HCT116 (cell line): ENCODE data around the gene TPM4. TPM values are rescaled to one million over a fixed set of nuclear protein-coding genes. Genes with fewer than 3 reads are reported as not detected.
"Not testable (repeated sequence)": the region's sequence is repeated elsewhere in the genome, so short reads cannot be mapped to it uniquely, and the experiment has no call there.

ENCODE experiments used
- ATAC-seq: fragments of 200-7000 bp; cut with Tn5 transposase; 2 replicates; pipeline ENCODE4 v1.9.1; 2020; ENCODE audit warnings: mild to moderate bottlenecking, moderate library complexity
- BruUV-seq: library from RNA; stranded (reverse); fragments of 400-500 nt; replicated peaks from 2 replicates; lab custom pipeline; 2021; lab: Mats Ljungman, UMichigan
- CTCF ChIA-PET: fragments of 300-600 bp; sonication (Branson Sonifier 250); formaldehyde crosslinking; loops from one replicate; lab custom pipeline; 2021; ENCODE audit warnings: antibody characterized with exemption; lab: Charles Lee
- POLR2A ChIA-PET: fragments of 300-600, 350-600 bp; sonication (Branson Sonifier 250); formaldehyde crosslinking; loops from one replicate; lab custom pipeline; 2021; ENCODE audit warnings: antibody characterized with exemption; lab: Charles Lee
- RAD21 ChIA-PET, 2 experiments: fragments of 300-600 bp; sonication (Branson Sonifier 250); formaldehyde crosslinking; loops; one replicate each; lab custom pipeline; 2023; ENCODE audit warnings: low total read pairs in 2 of 2; ENCODE audit not compliant: uncharacterized antibody in 2 of 2, unreplicated experiment in 2 of 2, low non-redundant PET in 1 of 2; lab: Charles Lee
- DNase-seq: peaks from one replicate; pipeline ENCODE4 v3.0.0-alpha.2; 2010; ENCODE audit warnings: low read depth, low spot score
- H2AFZ ChIP-seq: fragments of 200-600 bp; shearing (Covaris generic), sonication (generic); 2 replicates; pipeline ENCODE4 v1.6.1; 2017; ENCODE audit warnings: low read depth, mixed run types, mixed read lengths, antibody characterized with exemption, low read length; ENCODE audit not compliant: poor library complexity, severe bottlenecking
- H3K27ac ChIP-seq: 2 replicates; pipeline ENCODE4 v1.5.1; 2012; ENCODE audit warnings: low read depth, low read length
- H3K27me3 ChIP-seq: fragments of 200-600 bp; sonication (generic); 2 replicates; pipeline ENCODE4 v1.6.1; 2016; ENCODE audit warnings: mixed run types, low read length, mixed read lengths; ENCODE audit not compliant: insufficient read depth
- H3K36me3 ChIP-seq, 2 experiments: fragments of 200-500 bp in 1 of 2; fragments of 200-600 bp in 1 of 2; sonication (Bioruptor generic) in 1 of 2; sonication (generic) in 1 of 2; 2 replicates each; pipeline versions ENCODE4 v1.5.1 to v1.6.1; 2014 to 2016; ENCODE audit warnings: low read length in 2 of 2, inconsistent platforms in 1 of 2, mixed read lengths in 1 of 2, mixed run types in 1 of 2; ENCODE audit not compliant: insufficient read depth in 2 of 2, control insufficient read depth in 1 of 2
- H3K4me1 ChIP-seq, 2 experiments: fragments of 200-600 bp in 1 of 2; sonication (generic) in 1 of 2; 2 replicates each; pipeline versions ENCODE4 v1.5.1 to v1.6.1; 2012 to 2017; ENCODE audit warnings: low read length in 2 of 2, inconsistent platforms in 1 of 2, mild to moderate bottlenecking in 1 of 2, mixed read lengths in 1 of 2, mixed run types in 1 of 2, moderate library complexity in 1 of 2; ENCODE audit not compliant: insufficient read depth in 2 of 2, control insufficient read depth in 1 of 2
- H3K4me2 ChIP-seq: fragments of 200-600 bp; sonication (generic); 2 replicates; pipeline ENCODE4 v1.6.1; 2017; ENCODE audit warnings: mixed run types, low read length, mixed read lengths
- H3K4me3 ChIP-seq, 2 experiments: fragments of 200-600 bp in 1 of 2; sonication (generic) in 1 of 2; replicated peaks in 1 of 2; 2 replicates each; pipeline ENCODE4 v1.5.1; 2011 to 2016; ENCODE audit warnings: low read length in 2 of 2, control low read depth in 1 of 2, low read depth in 1 of 2, mild to moderate bottlenecking in 1 of 2, mixed read lengths in 1 of 2, mixed run types in 1 of 2
- H3K79me2 ChIP-seq: fragments of 200-600 bp; sonication (generic); 2 replicates; pipeline ENCODE4 v1.6.1; 2017; ENCODE audit warnings: mild to moderate bottlenecking, mixed run types, low read length, moderate library complexity, mixed read lengths; ENCODE audit not compliant: insufficient read depth
- H3K9ac ChIP-seq: fragments of 200-600 bp; sonication (generic); 2 replicates; pipeline ENCODE4 v1.6.1; 2016; ENCODE audit warnings: low read length, mixed read lengths
- H3K9me2 ChIP-seq: fragments of 200-600 bp; sonication (generic), shearing (Covaris generic); 2 replicates; pipeline ENCODE4 v1.6.1; 2017; ENCODE audit warnings: mixed run types, mild to moderate bottlenecking, moderate library complexity; ENCODE audit not compliant: insufficient read depth
- H3K9me3 ChIP-seq, 2 experiments: fragments of 200-500 bp in 1 of 2; fragments of 200-600 bp in 1 of 2; sonication (Bioruptor generic) in 1 of 2; sonication (generic) in 1 of 2; 2 replicates each; pipeline ENCODE4 v1.6.1; 2014 to 2017; ENCODE audit warnings: low read length in 2 of 2, mixed read lengths in 2 of 2, inconsistent platforms in 1 of 2, low read depth in 1 of 2, mild to moderate bottlenecking in 1 of 2, mixed run types in 1 of 2, moderate library complexity in 1 of 2; ENCODE audit not compliant: control insufficient read depth in 1 of 2, insufficient read depth in 1 of 2
- H4K20me1 ChIP-seq: fragments of 200-600 bp; sonication (generic), shearing (Covaris generic); 2 replicates; pipeline ENCODE4 v1.6.1; 2017; ENCODE audit warnings: mixed run types, mild to moderate bottlenecking, moderate library complexity; ENCODE audit not compliant: insufficient read depth
- SIN3A ChIP-seq: IDR thresholded peaks from 2 replicates; pipeline ENCODE4 v1.6.1; 2012; ENCODE audit warnings: low read depth
- TCF7L2 ChIP-seq: IDR thresholded peaks from 2 replicates; pipeline ENCODE4 v1.7.0; 2011; ENCODE audit warnings: borderline replicate concordance, inconsistent platforms; ENCODE audit not compliant: insufficient read depth, insufficient read length; ENCODE audit errors: extremely low read depth
- intact Hi-C: fragments of 100-400 bp; cut with micrococcal nuclease; formaldehyde crosslinking; loops from 2 replicates; pipeline ENCODE4 v1.10.0; 2022
- total RNA-seq: library from RNA; stranded (reverse); gene quantifications from one replicate; pipeline ENCODE4 v1.2.1, GENCODE V29; 2021; ENCODE audit not compliant: unreplicated experiment
- TF ChIP-seq, protein P1 (sequence below): IDR thresholded peaks from 2 replicates; pipeline ENCODE4 v1.6.1; 2011; ENCODE audit warnings: mild to moderate bottlenecking, low read length, moderate library complexity; ENCODE audit not compliant: insufficient replicate concordance; ENCODE audit errors: extremely low read depth
- TF ChIP-seq, protein P2 (sequence below): IDR thresholded peaks from 2 replicates; pipeline ENCODE4 v1.6.1; 2012

The TPM4 gene
- total RNA-seq, 1 experiment from 2014 or later, result 275 TPM

DNA sequence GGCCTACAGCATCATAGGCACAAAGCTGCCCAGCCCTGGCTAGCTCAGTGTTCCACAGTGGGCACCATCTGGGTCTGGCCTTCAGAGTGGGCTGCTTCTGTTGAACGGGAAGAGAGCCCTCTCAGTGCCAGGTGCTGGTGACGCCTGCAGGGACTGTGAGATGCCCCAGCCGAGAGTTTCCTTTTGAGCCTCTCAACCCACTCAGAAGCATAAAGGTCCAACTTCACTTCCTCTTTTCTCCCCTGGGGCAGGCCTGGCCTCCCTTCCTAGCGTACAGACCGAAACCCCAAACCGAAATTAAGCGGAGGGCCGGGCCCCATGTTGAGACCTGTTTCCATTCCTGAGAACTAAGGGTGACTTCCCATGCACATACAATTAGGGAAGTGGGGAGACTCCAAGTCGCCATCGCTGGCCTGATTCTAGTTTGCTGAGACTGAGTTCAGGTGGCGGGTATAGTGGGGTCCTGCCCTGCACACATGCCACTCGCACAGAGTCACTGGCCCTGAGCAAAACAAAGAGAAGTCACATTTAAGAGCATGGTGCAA is 42.3 kb downstream of the TPM4 start (continued):
- TF ChIP-seq, protein P1, sequence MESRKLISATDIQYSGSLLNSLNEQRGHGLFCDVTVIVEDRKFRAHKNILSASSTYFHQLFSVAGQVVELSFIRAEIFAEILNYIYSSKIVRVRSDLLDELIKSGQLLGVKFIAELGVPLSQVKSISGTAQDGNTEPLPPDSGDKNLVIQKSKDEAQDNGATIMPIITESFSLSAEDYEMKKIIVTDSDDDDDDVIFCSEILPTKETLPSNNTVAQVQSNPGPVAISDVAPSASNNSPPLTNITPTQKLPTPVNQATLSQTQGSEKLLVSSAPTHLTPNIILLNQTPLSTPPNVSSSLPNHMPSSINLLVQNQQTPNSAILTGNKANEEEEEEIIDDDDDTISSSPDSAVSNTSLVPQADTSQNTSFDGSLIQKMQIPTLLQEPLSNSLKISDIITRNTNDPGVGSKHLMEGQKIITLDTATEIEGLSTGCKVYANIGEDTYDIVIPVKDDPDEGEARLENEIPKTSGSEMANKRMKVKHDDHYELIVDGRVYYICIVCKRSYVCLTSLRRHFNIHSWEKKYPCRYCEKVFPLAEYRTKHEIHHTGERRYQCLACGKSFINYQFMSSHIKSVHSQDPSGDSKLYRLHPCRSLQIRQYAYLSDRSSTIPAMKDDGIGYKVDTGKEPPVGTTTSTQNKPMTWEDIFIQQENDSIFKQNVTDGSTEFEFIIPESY, result no peak

DNA sequence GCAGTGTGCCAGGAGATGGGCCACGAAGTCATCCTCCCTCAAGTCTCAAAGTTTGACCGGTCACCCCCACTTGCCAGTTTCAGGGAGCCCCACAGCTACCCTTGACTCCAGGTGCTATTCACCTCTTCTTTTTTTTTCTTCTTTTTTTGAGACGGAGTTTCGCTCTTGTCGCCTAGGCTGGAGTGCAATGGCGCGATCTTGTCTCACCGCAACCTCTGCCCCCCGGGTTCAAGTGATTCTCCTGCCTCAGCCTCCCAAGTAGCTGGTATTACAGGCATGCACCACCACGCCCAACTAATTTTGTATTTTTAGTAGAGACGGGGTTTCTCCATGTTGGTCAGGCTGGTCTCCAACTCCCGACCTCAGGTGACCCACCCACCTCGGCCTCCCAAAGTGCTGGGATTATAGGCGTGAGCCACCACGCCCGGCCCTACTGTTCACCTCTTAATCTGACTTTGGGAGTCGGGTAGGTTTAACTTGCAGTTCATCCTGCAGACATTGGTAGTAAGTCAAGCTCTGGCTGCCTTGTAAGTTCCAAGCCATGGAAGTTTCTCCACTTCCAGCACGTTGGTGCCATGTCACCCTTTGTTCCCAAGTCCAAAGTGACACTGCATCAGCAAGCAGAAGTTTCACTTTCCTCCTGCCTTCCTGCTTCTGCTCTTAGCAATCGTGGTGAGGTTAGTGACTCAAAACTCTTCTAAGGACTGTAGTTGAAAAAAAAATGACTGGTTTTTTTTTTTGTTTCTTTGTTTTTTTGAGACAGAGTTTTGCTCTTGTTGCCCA is 43.0 kb downstream of the TPM4 start:
- ATAC-seq, POLR2A ChIA-PET, H3K4me1 ChIP-seq, H3K9me3 ChIP-seq, H3K4me3 ChIP-seq, H3K4me2 ChIP-seq, H2AFZ ChIP-seq, RAD21 ChIA-PET, BruUV-seq, H3K27ac ChIP-seq, DNase-seq, H3K9me2 ChIP-seq, H3K27me3 ChIP-seq, H3K9ac ChIP-seq, H4K20me1 ChIP-seq, intact Hi-C loops: not testable (repeated sequence)
- CTCF ChIA-PET, result interaction anchor here (0.9 kb wide), 1 partner anchor 8 kb away, joined by 3 read pairs; no protein-coding TSS in a partner anchor
- Histone ChIP-seq H3K79me2 (peaks cover 41% of the 10 kb centered on the region), H3K36me3 (peaks cover 22 to 47% of the 10 kb centered on the region in 2 experiments)

DNA sequence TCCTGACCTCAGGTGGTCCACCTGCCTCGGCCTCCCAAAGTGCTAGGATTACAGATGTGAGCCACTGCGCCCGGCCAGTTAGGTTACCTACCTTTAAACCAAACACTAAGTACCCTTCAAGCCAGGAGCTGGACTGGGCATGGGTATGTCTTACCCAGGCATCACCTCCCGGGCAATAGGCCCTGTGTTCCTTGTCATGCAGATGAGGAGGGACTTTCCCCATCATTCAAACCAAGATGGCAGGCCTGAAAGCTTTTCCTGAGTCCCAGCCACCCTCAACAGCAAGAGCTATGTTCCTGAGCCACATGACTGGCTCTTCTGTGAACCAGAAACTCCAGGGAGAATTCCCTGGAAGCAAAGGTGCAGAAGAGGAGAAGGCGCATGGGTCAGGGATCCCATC is 44.8 kb downstream of the TPM4 start:
- CTCF ChIA-PET, result interaction anchor here (1.2 kb wide), 1 partner anchor 10 kb away, joined by 3 read pairs; no protein-coding TSS in a partner anchor
- DNase-seq (no peak), ATAC-seq (no peak)
- BruUV-seq, result no TSS peak
- Histone ChIP-seq H3K4me1 (no peaks in the 10 kb centered on the region), H3K9ac (no peak overlapping the region), H3K9me2 (no peaks in the 10 kb centered on the region), H3K4me3 (no peak overlapping the region), H2AFZ (no peak overlapping the region), H3K27ac (no peak overlapping the region), H3K36me3 (peaks cover 31 to 47% of the 10 kb centered on the region in 2 experiments), H3K4me2 (no peak overlapping the region), H3K9me3 (no peaks in the 10 kb centered on the region), H3K79me2 (peaks cover 26% of the 10 kb centered on the region), H3K27me3 (no peaks in the 10 kb centered on the region), H4K20me1 (no peaks in the 10 kb centered on the region)
- intact Hi-C loops, result no loop called here
- no peak for TF ChIP-seq TCF7L2
- TF ChIP-seq, protein P2, sequence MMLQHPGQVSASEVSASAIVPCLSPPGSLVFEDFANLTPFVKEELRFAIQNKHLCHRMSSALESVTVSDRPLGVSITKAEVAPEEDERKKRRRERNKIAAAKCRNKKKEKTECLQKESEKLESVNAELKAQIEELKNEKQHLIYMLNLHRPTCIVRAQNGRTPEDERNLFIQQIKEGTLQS, result no peak
- no peak for TF ChIP-seq SIN3A
- POLR2A ChIA-PET, result no interaction called here
- RAD21 ChIA-PET, result no interaction called here
